HG03135 (cell line): ENCODE data around the gene AHDC1.

Experiments used
- ATAC-seq: cut with Tn5 transposase; IDR thresholded peaks from one replicate; pipeline ENCODE4 v1.9.1; 2021; ENCODE audit warnings: mild to moderate bottlenecking, moderate library complexity; ENCODE audit not compliant: unreplicated experiment

AHDC1 gene

DNA sequence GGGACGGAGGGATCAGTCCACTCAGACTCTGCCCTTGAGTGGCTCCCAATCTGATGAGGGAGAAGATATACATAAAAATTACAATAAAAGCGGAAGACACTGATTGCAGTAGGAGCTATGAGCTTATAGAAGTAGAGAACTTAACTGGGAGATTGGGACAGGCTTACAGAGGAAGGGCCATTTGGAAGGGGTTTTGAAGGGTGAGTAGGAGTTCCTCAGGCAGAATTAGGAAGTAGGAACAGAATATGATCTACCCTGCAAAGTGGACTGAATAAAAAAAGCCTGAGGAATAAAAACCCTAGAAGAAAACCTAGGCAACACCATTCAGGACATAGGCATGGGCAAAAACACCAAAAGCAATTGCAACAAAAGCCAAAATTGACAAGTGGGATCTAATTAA lies 104.8 kb downstream of the AHDC1 start:
- ATAC-seq, result no peak

DNA sequence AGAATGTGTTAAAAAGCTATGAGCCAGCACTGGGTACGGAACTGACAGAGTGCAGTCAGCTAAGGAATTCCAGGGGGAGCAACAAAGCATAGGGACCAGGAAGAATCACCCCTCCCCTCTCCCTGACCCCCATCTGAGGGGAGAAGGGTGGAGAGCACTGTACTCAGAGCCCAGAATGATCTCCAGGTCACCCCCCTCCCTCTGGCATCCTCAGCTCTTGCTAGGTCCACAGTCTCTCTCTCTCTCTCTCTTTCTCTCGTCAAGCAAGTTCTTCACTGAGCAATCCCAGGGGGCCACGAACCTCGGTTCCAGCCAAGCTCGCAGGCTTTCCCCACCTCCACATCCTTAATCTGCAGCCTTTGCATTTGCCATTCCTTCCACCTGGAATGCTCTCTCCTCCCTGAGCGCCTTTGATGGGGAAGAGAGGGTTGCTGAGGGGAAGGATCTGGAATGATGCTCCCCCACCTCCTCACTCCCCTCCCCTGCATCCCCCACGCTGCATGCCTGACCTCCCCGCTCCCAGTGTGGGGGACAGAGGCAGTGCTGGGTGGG lies 107.3 kb downstream of the AHDC1 start:
- no peak for ATAC-seq

DNA sequence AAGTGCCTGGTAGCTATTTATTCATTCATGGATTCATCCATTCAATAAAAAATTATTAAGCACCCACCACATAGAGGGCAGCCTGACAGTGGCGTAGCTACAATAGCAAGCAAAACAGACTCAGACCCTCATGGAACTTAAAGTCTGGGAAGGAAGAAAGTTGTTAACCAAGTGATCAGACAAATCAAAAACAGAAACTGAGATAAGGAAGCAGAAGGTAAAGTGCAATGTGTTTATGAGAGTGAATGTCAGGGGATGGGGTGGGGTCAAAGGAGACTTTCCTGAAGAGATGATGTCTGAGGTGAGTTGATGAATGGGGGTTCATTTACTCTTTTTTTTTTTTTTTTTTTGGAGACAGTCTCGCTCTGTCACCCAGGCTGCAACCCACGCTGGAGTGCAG lies 111.1 kb downstream of the AHDC1 start:
- ATAC-seq, result no peak

DNA sequence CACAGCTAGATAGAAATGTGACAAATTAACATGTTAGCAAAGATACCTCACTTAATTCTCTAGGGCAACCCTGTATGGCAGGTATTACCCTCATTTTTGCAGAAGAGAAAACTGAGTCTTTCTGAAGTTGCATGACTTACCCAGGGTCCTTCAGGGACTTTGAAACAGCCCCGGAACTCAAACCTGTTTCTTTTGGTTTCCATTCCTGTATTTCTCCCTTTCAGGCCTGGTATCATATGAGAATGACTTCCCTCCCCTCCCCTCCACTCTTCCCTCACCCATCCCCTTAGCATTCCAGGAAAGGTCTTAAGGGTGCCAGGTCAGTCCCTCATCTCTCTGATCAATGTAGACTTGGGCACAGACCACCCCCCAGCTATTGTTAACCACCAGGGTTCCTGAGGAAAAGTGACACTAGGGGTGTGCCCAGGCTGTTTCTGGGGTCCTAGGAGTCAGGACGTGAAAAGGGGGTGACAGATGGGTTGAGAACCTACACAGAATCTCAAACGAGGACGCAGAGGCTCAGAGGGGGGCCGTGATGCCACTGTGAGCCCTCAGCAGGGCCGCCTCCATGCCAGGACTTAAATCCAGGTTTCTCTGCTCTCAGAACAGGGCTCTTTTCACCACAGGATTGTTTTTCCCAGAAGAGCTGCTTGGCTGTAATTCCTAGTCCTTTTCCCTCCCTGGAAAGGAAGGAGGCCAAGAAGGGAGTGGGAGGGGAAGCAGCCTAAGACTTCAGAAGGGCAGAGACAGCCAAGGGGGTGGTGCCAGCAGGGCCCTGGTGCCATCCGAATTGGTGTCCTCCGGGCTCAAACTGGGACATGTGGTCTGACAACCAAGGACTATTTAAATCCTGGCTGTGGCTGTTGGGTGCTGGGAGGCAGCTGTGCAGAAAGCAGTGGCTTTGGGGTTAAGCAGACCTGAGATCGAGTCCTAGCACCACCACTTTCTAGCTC lies 111.9 kb downstream of the AHDC1 start:
- no peak for ATAC-seq

DNA sequence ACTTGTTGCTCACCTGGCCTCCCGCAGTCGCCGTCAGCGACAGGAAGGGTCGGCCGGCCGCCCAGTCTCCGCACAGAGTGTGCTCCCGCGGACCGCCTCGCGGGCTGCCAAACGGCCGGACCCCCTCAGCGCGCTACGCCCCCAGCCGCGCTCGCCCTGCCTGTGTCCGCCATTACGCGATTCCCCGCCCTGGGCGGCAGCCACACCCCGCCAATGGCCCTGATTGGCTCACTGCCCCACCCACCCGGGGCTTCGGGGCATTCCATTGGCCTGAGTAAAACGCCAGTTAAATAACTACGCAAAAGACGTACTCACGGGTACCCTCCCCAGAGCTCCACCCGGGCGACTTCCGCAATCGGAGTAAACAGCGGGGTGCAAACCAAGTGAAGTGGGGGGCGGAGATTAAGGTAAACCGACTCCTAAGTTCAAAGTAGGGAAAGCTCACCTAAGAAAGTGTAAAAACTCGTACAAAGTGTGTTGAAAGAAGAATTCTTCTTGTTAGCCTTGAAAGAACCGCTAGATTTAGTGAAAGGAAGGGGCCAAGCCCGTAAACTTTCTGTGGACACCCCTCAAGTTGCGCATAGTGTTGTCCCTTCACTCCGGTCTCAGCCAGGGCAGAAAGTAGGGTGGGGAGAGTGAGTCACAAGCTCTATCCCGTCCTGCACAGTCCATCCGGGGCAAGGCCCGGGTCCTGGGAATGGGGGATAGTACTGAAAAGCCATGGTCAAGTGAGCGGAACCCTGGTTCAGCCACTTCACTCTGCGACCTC lies 113.8 kb downstream of the AHDC1 start, which contains the start of gene WASF2:
Gene WASF2, minus strand, starts transcription at position 195 of the 769 bp plus-strand sequence. CDS start 61,277 bp downstream, outside the sequence.
- ATAC-seq, result peak; percentile 84

DNA sequence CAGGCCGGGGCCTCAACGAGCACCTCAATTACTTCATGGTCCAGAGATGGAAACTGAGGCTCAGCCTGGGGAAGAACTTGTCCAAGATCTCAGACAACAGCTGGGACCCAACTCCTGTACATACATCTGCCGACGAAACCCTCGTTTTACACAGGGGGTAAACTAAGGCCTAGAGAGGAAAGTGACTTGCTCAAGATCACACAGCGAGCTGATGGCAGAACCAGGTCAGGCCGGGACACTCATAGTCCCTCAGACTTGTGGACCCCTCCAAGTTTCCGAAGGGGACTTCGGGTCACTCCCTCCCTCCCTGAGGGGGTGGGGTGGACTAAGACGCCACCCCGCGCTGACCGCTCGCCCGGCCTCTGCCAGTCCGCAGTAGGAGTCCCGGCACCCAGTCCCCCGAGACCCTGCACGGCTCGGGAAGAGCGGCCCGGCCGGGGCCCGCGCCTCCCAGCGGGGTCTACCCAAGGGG lies 114.4 kb downstream of the AHDC1 start:
- ATAC-seq, result peak; percentile 14

DNA sequence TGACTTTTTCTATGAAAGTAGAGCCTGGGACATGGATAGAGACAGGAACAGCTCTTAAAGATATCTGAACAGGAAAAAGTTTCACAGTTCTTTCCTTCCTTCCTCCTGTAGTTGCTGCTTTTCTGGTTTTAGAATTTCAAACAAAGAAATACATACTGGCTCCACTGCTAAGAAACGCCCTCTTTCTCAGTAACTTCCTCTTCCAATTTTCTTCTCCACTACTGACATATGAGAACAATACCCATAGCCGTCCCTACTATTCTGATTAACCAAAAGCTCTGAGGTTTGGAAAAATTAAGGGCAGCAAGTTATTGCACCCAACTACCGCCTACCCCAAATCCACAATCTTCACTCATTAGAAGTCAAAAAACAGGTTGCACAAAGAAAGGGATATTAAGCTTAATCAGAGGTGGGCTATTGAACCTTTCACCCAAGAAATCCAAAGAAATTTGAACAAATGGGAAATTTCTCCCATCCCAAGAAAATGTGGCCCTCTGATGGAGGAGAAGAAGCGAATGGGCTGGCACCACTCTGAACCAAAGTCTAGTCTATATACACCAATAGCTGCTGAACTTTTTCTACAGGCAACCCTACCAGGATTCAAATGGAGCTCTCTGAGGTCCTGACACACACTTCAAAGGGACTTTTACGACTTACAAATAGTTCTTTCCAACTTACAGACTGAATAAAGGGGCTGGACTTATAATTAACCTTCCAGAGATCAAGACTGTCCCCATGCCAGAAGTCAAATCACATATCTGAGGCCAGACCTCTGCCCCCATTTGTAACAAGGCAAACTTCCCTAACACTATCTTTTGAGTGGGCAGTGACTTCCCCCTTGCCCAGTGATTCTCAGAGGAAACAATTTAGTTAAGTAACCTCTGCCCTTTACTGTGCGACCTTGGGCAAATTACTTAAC lies 115.7 kb downstream of the AHDC1 start:
- ATAC-seq, result no peak

DNA sequence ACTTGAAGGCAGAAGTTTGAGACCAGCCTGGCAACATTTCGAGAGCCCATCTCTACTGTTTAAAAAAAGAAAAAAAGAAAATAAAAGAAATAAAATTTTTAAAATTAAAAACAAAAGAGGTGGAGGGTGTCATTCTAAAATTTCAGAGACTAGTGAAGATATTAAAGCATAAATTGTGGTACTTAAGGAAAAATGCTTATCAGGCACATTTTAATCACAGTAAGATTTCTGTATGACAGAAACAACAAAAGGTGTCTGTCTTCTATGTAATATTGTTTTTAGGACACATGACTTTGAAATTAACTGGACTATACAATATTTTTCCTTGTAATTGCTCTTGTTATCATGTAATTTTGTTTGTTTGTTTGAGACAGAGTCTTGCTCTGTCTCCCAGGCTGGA lies 118.6 kb downstream of the AHDC1 start:
- no peak for ATAC-seq
